ENCODE measurements around the gene CRIP2. TPM values are rescaled to one million over a fixed set of nuclear protein-coding genes. Genes with fewer than 3 reads are reported as not detected.

The CRIP2 gene
- total and polyA plus RNA-seq, 4 donors: 4.3 to 40.0 (median 20.7) TPM

DNA sequence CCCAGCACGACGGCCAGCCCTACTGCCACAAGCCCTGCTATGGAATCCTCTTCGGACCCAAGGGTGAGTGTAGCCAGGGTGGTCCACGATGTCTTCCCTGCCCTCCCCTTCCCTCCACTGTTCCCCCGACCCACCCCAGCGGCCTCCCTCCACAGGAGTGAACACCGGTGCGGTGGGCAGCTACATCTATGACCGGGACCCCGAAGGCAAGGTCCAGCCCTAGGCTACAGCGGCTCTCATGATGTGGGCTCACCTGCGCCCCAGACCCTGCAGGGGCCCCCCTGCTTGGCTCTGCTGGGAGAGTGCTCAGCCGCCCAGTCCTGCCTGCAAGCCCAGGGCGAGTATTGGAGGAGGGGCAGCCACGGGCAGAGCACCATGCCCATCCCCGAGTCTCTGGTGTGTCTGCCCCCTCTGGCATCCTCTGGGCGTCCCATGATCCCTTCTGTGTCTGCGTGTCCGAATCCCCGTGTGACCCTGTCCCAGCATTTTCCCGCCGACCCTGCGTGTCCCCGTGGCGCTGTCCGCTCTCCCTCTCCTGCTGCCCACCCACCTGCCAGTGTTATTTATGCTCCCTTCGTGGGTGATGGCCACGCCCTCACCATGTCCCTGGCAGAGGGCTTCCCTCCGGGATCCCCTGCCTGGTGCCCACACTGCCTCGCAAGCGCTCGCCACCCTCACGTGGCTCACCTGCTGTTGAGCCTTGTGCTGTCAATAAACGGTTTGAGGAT lies 5.0 kb downstream of the CRIP2 start:
- TF ChIP-seq, protein P1, sequence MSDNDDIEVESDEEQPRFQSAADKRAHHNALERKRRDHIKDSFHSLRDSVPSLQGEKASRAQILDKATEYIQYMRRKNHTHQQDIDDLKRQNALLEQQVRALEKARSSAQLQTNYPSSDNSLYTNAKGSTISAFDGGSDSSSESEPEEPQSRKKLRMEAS (IDR thresholded peaks at IDR 0.05): no peak
- TF ChIP-seq TAF1 (conservative IDR thresholded peaks at IDR 0.05): no peak
- no peak for TF ChIP-seq FOXA2 (IDR thresholded peaks at IDR 0.05)
- TF ChIP-seq, protein P2, sequence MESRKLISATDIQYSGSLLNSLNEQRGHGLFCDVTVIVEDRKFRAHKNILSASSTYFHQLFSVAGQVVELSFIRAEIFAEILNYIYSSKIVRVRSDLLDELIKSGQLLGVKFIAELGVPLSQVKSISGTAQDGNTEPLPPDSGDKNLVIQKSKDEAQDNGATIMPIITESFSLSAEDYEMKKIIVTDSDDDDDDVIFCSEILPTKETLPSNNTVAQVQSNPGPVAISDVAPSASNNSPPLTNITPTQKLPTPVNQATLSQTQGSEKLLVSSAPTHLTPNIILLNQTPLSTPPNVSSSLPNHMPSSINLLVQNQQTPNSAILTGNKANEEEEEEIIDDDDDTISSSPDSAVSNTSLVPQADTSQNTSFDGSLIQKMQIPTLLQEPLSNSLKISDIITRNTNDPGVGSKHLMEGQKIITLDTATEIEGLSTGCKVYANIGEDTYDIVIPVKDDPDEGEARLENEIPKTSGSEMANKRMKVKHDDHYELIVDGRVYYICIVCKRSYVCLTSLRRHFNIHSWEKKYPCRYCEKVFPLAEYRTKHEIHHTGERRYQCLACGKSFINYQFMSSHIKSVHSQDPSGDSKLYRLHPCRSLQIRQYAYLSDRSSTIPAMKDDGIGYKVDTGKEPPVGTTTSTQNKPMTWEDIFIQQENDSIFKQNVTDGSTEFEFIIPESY (IDR thresholded peaks at IDR 0.05): no peak
- no peak for TF ChIP-seq HNF4A (conservative IDR thresholded peaks at IDR 0.05)
- TF ChIP-seq, protein P3, sequence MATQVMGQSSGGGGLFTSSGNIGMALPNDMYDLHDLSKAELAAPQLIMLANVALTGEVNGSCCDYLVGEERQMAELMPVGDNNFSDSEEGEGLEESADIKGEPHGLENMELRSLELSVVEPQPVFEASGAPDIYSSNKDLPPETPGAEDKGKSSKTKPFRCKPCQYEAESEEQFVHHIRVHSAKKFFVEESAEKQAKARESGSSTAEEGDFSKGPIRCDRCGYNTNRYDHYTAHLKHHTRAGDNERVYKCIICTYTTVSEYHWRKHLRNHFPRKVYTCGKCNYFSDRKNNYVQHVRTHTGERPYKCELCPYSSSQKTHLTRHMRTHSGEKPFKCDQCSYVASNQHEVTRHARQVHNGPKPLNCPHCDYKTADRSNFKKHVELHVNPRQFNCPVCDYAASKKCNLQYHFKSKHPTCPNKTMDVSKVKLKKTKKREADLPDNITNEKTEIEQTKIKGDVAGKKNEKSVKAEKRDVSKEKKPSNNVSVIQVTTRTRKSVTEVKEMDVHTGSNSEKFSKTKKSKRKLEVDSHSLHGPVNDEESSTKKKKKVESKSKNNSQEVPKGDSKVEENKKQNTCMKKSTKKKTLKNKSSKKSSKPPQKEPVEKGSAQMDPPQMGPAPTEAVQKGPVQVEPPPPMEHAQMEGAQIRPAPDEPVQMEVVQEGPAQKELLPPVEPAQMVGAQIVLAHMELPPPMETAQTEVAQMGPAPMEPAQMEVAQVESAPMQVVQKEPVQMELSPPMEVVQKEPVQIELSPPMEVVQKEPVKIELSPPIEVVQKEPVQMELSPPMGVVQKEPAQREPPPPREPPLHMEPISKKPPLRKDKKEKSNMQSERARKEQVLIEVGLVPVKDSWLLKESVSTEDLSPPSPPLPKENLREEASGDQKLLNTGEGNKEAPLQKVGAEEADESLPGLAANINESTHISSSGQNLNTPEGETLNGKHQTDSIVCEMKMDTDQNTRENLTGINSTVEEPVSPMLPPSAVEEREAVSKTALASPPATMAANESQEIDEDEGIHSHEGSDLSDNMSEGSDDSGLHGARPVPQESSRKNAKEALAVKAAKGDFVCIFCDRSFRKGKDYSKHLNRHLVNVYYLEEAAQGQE (IDR thresholded peaks at IDR 0.05): no peak
- TF ChIP-seq GABPA (IDR thresholded peaks at IDR 0.05 in 1 of 2, conservative IDR thresholded peaks at IDR 0.05 in 1 of 2): no peak
- no peak for TF ChIP-seq JUND (IDR thresholded peaks at IDR 0.05)
- no peak for TF ChIP-seq EGR1 (IDR thresholded peaks at IDR 0.05; ENCODE audit: low read depth in 2 of 2)
- TF ChIP-seq YY1 (IDR thresholded peaks at IDR 0.05): no peak
- TF ChIP-seq, protein P4, sequence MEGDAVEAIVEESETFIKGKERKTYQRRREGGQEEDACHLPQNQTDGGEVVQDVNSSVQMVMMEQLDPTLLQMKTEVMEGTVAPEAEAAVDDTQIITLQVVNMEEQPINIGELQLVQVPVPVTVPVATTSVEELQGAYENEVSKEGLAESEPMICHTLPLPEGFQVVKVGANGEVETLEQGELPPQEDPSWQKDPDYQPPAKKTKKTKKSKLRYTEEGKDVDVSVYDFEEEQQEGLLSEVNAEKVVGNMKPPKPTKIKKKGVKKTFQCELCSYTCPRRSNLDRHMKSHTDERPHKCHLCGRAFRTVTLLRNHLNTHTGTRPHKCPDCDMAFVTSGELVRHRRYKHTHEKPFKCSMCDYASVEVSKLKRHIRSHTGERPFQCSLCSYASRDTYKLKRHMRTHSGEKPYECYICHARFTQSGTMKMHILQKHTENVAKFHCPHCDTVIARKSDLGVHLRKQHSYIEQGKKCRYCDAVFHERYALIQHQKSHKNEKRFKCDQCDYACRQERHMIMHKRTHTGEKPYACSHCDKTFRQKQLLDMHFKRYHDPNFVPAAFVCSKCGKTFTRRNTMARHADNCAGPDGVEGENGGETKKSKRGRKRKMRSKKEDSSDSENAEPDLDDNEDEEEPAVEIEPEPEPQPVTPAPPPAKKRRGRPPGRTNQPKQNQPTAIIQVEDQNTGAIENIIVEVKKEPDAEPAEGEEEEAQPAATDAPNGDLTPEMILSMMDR (IDR thresholded peaks at IDR 0.05; ENCODE audit: low read depth, low read length, missing input control): no peak
- TF ChIP-seq SP1 (IDR thresholded peaks at IDR 0.05): no peak
- TF ChIP-seq, protein P5, sequence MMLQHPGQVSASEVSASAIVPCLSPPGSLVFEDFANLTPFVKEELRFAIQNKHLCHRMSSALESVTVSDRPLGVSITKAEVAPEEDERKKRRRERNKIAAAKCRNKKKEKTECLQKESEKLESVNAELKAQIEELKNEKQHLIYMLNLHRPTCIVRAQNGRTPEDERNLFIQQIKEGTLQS (IDR thresholded peaks at IDR 0.05): no peak
- no peak for DNase-seq (ENCODE audit: low spot score)
- H3K4me3 ChIP-seq (ENCODE audit: low read depth in 1 of 3, low read length in 3 of 3): no peak overlapping the region
- H3K27me3 ChIP-seq (ENCODE audit: control insufficient read depth in 4 of 4, insufficient read depth in 4 of 4, low read length in 3 of 4): no peaks in the 10 kb centered on the region
- no peak overlapping the region for H3K27ac ChIP-seq (ENCODE audit: low read depth in 1 of 2, low read length in 2 of 2)
- H3K9ac ChIP-seq (ENCODE audit: low read depth in 1 of 2, low read length in 2 of 2): no peak overlapping the region
- H3K4me1 ChIP-seq (ENCODE audit: control insufficient read depth in 4 of 4, insufficient read depth in 4 of 4, low read length in 3 of 4): peaks cover 27 to 51% (median 36%) of the 10 kb centered on the region in 4 donors
- 72% methylated on average over 34 of the region's 34 CpGs for WGBS
- H3K36me3 ChIP-seq (ENCODE audit: control insufficient read depth in 4 of 4, insufficient read depth in 3 of 4, low read depth in 1 of 4, low read length in 3 of 4): peaks cover 0 to 1% (median 0%) of the 10 kb centered on the region in 4 donors
- no peaks in the 10 kb centered on the region for H3K9me3 ChIP-seq (ENCODE audit: control insufficient read depth in 4 of 4, low read length in 3 of 4)

Measured in liver (tissue), 9 donors.